Endothelial cell of umbilical vein (primary cell): Measurements from ENCODE around the gene KCNJ5. TPM values are rescaled to one million over a fixed set of nuclear protein-coding genes. Genes with fewer than 3 reads are reported as not detected.

Source experiments
- BruUV-seq: library from RNA; stranded (reverse); fragments of 400-500 nt; replicated peaks from 2 replicates; lab custom pipeline; 2021; lab: Mats Ljungman, UMichigan
- CTCF ChIA-PET: fragments of 300-600, 350-600 bp; sonication (Branson Sonifier 250); formaldehyde crosslinking; loops from one replicate; lab custom pipeline; 2021; ENCODE audit warnings: antibody characterized with exemption, inconsistent platforms; lab: Charles Lee
- POLR2A ChIA-PET: fragments of 300-600, 350-600 bp; sonication (Branson Sonifier 250); formaldehyde crosslinking; loops from one replicate; lab custom pipeline; 2021; ENCODE audit warnings: antibody characterized with exemption, inconsistent platforms; lab: Charles Lee
- DNase-seq: peaks from one replicate; pipeline ENCODE4 v3.0.0-alpha.2; 2011; ENCODE audit warnings: low read depth, low spot score
- FAIRE-seq: peaks from 2 replicates; lab custom pipeline; 2011; peaks lifted over from hg19 to GRCh38; lab: Jason Lieb, UNC
- H2AFZ ChIP-seq: 2 replicates; pipeline ENCODE4 v1.6.0; 2012; ENCODE audit warnings: low read depth, low read length, control low read depth, inconsistent platforms
- H3K27ac ChIP-seq: 2 replicates; pipeline ENCODE4 v1.5.1; 2011; ENCODE audit warnings: low read depth, mild to moderate bottlenecking, control low read depth, low read length, moderate library complexity; ENCODE audit not compliant: insufficient read depth
- H3K27me3 ChIP-seq, 2 experiments: 2 replicates each; pipeline versions ENCODE4 v1.6.0 to v1.6.1; 2011; ENCODE audit warnings: low read length in 2 of 2, mixed read lengths in 1 of 2; ENCODE audit not compliant: control insufficient read depth in 2 of 2, insufficient read depth in 2 of 2
- H3K36me3 ChIP-seq, 2 experiments: 2 replicates in 1 of 2; 3 replicates in 1 of 2; pipeline ENCODE4 v1.5.1; 2011; ENCODE audit warnings: low read length in 2 of 2, mild to moderate bottlenecking in 1 of 2, moderate library complexity in 1 of 2; ENCODE audit not compliant: control insufficient read depth in 2 of 2, insufficient read depth in 2 of 2; ENCODE audit errors: extremely low read depth in 1 of 2
- H3K4me1 ChIP-seq: 3 replicates; pipeline ENCODE4 v1.5.1; 2011; ENCODE audit warnings: mild to moderate bottlenecking, low read length; ENCODE audit not compliant: control insufficient read depth, insufficient read depth; ENCODE audit errors: extremely low read depth
- H3K4me2 ChIP-seq: 2 replicates; pipeline ENCODE4 v1.6.1; 2011; ENCODE audit warnings: low read length, control low read depth, mixed read lengths; ENCODE audit not compliant: insufficient read depth
- H3K4me3 ChIP-seq, 3 experiments: fragments of 200-600 bp in 1 of 3; sonication (generic), shearing (Covaris generic) in 1 of 3; replicated peaks in 1 of 3; 2 replicates each; pipeline ENCODE4 v1.5.1; 2011 to 2016; ENCODE audit warnings: control low read depth in 3 of 3, low read length in 3 of 3, mild to moderate bottlenecking in 2 of 3, inconsistent platforms in 1 of 3, low read depth in 1 of 3, moderate library complexity in 1 of 3; ENCODE audit not compliant: insufficient read depth in 1 of 3
- H3K79me2 ChIP-seq: 2 replicates; pipeline ENCODE4 v1.6.0; 2012; ENCODE audit warnings: low read length, inconsistent platforms; ENCODE audit not compliant: control insufficient read depth, insufficient read depth
- H3K9ac ChIP-seq: replicated peaks from 2 replicates; pipeline ENCODE3; 2011; ENCODE audit warnings: low read length, control low read depth; ENCODE audit not compliant: insufficient read depth; ENCODE audit errors: extremely low read depth
- H3K9me1 ChIP-seq: replicated peaks from 3 replicates; pipeline ENCODE4 v1.6.0; 2011; ENCODE audit warnings: mild to moderate bottlenecking, low read length; ENCODE audit not compliant: control insufficient read depth, insufficient read depth; ENCODE audit errors: extremely low read depth
- H3K9me3 ChIP-seq: replicated peaks from 2 replicates; pipeline ENCODE4 v1.5.1; 2012; ENCODE audit warnings: low read length, inconsistent platforms; ENCODE audit not compliant: control insufficient read depth, insufficient read depth
- H4K20me1 ChIP-seq: replicated peaks from 2 replicates; pipeline ENCODE3; 2011; ENCODE audit warnings: mild to moderate bottlenecking, low read length; ENCODE audit not compliant: control insufficient read depth, insufficient read depth; ENCODE audit errors: extremely low read depth
- EZH2 ChIP-seq: IDR thresholded peaks from 2 replicates; pipeline ENCODE4 v1.6.1; 2012; ENCODE audit warnings: borderline replicate concordance, low read depth, mild to moderate bottlenecking, moderate library complexity, low read length, inconsistent platforms; ENCODE audit not compliant: severe bottlenecking
- FOS ChIP-seq: IDR thresholded peaks from 2 replicates; pipeline ENCODE4 v1.6.1; 2011; ENCODE audit warnings: mild to moderate bottlenecking, low read length, moderate library complexity, borderline replicate concordance; ENCODE audit not compliant: insufficient read depth
- GATA2 ChIP-seq: IDR thresholded peaks from 2 replicates; pipeline ENCODE4 v1.7.0; 2011; ENCODE audit warnings: low read depth, mild to moderate bottlenecking, moderate library complexity, mixed read lengths, low read length; ENCODE audit not compliant: insufficient read length, insufficient read depth
- JUN ChIP-seq: IDR thresholded peaks from 2 replicates; pipeline ENCODE4 v1.6.1; 2011; ENCODE audit warnings: borderline replicate concordance, low read depth; ENCODE audit not compliant: insufficient read length, insufficient read depth
- MYC ChIP-seq: IDR thresholded peaks from one replicate; pipeline ENCODE4 v1.6.1; 2011; ENCODE audit warnings: mild to moderate bottlenecking, low read depth, low read length
- POLR2A ChIP-seq: IDR thresholded peaks from 2 replicates; pipeline ENCODE4 v1.6.1; 2012; ENCODE audit warnings: low read depth, mild to moderate bottlenecking, control low read depth, low read length
- POLR2AphosphoS5 ChIP-seq: IDR thresholded peaks from 2 replicates; pipeline ENCODE4 v1.6.1; 2012; ENCODE audit warnings: low read depth, mild to moderate bottlenecking, control low read depth, low read length, moderate library complexity; ENCODE audit not compliant: insufficient read depth
- dilution Hi-C: fragments of 300-500 bp; cut with MboI; formaldehyde crosslinking; loops from one replicate; pipeline ENCODE4 v1.15.0; 2019; ENCODE audit warnings: low sequenced_read_pairs; ENCODE audit not compliant: extremely low pct_ligation_motif_present
- intact Hi-C: fragments of 100-400 bp; cut with micrococcal nuclease; formaldehyde crosslinking; loops from one replicate; pipeline ENCODE4 v1.10.0; 2022
- polyA plus RNA-seq, 4 experiments: library from polyadenylated mRNA; depleted of rRNA in 3 of 4; stranded (reverse) in 3 of 4; unstranded in 1 of 4; fragments of >200 nt; gene quantifications; 2 replicates each; pipeline versions ENCODE4 v1.2.1 to v1.2.3, GENCODE V29; 2011 to 2012; ENCODE audit warnings: missing spikeins in 1 of 4
- total RNA-seq: library from RNA; stranded (reverse); gene quantifications from 2 replicates; pipeline ENCODE4 v1.2.3, GENCODE V29; 2021
- TF ChIP-seq, protein P1 (sequence below), 2 donors: IDR thresholded peaks; 1 replicate in 1 of 2; 2 replicates in 1 of 2; pipeline ENCODE4 v1.5.1; 2011; ENCODE audit warnings: low read length in 2 of 2, mild to moderate bottlenecking in 2 of 2, moderate library complexity in 2 of 2, control low read depth in 1 of 2, inconsistent platforms in 1 of 2, low read depth in 1 of 2; ENCODE audit not compliant: insufficient read depth in 1 of 2; ENCODE audit errors: extremely low read depth in 1 of 2
- TF ChIP-seq, protein P2 (sequence below): IDR thresholded peaks from 2 replicates; pipeline ENCODE4 v1.6.1; 2011; ENCODE audit not compliant: insufficient read depth, insufficient read length

KCNJ5 gene
- total and polyA plus RNA-seq, 2 donors (not counting 3 experiments of a cell fraction or from before 2014, with no cell fraction given), result 0.13 TPM; not detected in 1

DNA sequence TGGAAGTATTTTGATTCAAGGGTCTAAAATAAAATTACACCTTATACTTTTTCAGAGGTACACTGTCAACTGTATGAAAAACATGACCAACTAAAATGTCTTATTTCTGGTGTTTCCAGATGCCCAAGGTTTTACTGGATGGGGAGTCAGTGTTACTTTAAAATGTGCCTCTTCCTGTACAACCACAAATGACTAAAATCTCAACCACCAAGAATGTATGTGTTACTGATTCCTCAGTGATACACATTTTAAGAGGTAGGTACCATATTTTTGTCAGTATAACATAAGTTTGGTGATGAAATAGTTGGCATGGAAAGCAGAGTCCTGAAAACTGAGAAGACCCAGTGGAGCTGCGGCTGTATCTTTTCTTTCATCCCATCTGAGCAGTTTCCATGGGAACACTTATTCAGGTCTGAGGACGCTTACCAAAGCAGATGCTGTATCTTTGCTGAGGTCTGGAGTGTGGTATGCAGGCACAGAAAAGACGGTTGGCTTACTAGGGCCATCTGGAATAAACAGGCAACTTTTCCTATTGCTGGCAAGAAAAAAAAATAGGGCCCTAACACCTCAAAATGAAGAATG lies 72.7 kb downstream of the KCNJ5 start:
- peak; percentile 46 for FAIRE-seq
- dilution Hi-C loops, result no loop called here

More for the DNA sequence above, 72.7 kb downstream of the KCNJ5 start:
- no peak overlapping the region for H3K9ac ChIP-seq
- H4K20me1 ChIP-seq, result no peaks in the 10 kb centered on the region
- H3K4me2 ChIP-seq, result no peak overlapping the region
- H3K27ac ChIP-seq, result no peak overlapping the region
- H3K36me3 ChIP-seq, result no peaks in the 10 kb centered on the region
- intact Hi-C loops, result loop anchor here (1.0 kb wide), 1 partner anchor 56 kb away; no protein-coding TSS in a partner anchor
- BruUV-seq, result no TSS peak
- no peaks in the 10 kb centered on the region for H3K9me1 ChIP-seq
- H3K27me3 ChIP-seq, result peaks cover 0 to 2% of the 10 kb centered on the region in 2 experiments
- TF ChIP-seq POLR2A (no peak), POLR2AphosphoS5 (no peak), EZH2 (no peak), JUN (no peak), MYC (no peak), GATA2 (no peak), FOS (no peak)
- TF ChIP-seq, protein P1, sequence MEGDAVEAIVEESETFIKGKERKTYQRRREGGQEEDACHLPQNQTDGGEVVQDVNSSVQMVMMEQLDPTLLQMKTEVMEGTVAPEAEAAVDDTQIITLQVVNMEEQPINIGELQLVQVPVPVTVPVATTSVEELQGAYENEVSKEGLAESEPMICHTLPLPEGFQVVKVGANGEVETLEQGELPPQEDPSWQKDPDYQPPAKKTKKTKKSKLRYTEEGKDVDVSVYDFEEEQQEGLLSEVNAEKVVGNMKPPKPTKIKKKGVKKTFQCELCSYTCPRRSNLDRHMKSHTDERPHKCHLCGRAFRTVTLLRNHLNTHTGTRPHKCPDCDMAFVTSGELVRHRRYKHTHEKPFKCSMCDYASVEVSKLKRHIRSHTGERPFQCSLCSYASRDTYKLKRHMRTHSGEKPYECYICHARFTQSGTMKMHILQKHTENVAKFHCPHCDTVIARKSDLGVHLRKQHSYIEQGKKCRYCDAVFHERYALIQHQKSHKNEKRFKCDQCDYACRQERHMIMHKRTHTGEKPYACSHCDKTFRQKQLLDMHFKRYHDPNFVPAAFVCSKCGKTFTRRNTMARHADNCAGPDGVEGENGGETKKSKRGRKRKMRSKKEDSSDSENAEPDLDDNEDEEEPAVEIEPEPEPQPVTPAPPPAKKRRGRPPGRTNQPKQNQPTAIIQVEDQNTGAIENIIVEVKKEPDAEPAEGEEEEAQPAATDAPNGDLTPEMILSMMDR (IDR thresholded peaks at IDR 0.05; ENCODE audit: extremely low read depth in 1 of 2, insufficient read depth in 1 of 2, low read depth in 1 of 2, low read length in 2 of 2), result no peak
- TF ChIP-seq, protein P2, sequence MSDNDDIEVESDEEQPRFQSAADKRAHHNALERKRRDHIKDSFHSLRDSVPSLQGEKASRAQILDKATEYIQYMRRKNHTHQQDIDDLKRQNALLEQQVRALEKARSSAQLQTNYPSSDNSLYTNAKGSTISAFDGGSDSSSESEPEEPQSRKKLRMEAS, result no peak
- no peaks in the 10 kb centered on the region for H3K79me2 ChIP-seq
- no peak for DNase-seq
- no peak overlapping the region for H3K4me3 ChIP-seq
- no peaks in the 10 kb centered on the region for H3K9me3 ChIP-seq
- CTCF ChIA-PET, result interaction anchor here (0.8 to 17.4 kb wide), 9 partner anchors 7 to 368 kb away, joined by 3 to 951 read pairs (median 4); partner anchors contain the start of gene KCNJ5
- no peak overlapping the region for H2AFZ ChIP-seq
- peaks cover 18% of the 10 kb centered on the region for H3K4me1 ChIP-seq
- POLR2A ChIA-PET, result no interaction called here
